Hepatocyte (in vitro differentiated cells): ENCODE measurements around the gene ZNF576. TPM values are rescaled to one million over a fixed set of nuclear protein-coding genes. Genes with fewer than 3 reads are reported as not detected.

Source experiments
- DNase-seq: peaks from one replicate; pipeline ENCODE4 v3.0.0-alpha.2; 2016; ENCODE audit warnings: low spot score
- H2AFZ ChIP-seq: fragments of 200-600 bp; sonication (generic); 2 replicates; pipeline ENCODE4 v1.6.0; 2016; ENCODE audit warnings: antibody characterized with exemption, mild to moderate bottlenecking
- H3K27ac ChIP-seq: fragments of 200-600 bp; sonication (generic); 2 replicates; pipeline ENCODE4 v1.5.1; 2016; ENCODE audit warnings: mild to moderate bottlenecking
- H3K27me3 ChIP-seq: fragments of 200-600 bp; sonication (generic); 2 replicates; pipeline ENCODE4 v1.6.1; 2016
- H3K36me3 ChIP-seq: fragments of 200-600 bp; sonication (generic); replicated peaks from 2 replicates; pipeline ENCODE4 v1.5.1; 2016; ENCODE audit warnings: low read depth; ENCODE audit not compliant: insufficient read depth
- H3K4me1 ChIP-seq: fragments of 200-600 bp; sonication (generic); 2 replicates; pipeline ENCODE4 v1.5.1; 2016; ENCODE audit warnings: mild to moderate bottlenecking, moderate library complexity; ENCODE audit not compliant: insufficient read depth
- H3K4me2 ChIP-seq: fragments of 200-600 bp; sonication (generic); 2 replicates; pipeline ENCODE4 v1.6.0; 2016
- H3K4me3 ChIP-seq: fragments of 200-600 bp; sonication (generic); 2 replicates; pipeline ENCODE4 v1.5.1; 2016; ENCODE audit warnings: mild to moderate bottlenecking
- H3K79me2 ChIP-seq: fragments of 200-600 bp; sonication (generic); 2 replicates; pipeline ENCODE4 v1.6.0; 2017; ENCODE audit warnings: mild to moderate bottlenecking
- H3K9me2 ChIP-seq: fragments of 200-600 bp; sonication (generic); replicated peaks from 2 replicates; pipeline ENCODE4 v1.6.0; 2017; ENCODE audit warnings: mild to moderate bottlenecking; ENCODE audit not compliant: insufficient read depth
- H3K9me3 ChIP-seq: fragments of 200-600 bp; sonication (generic); 2 replicates; pipeline ENCODE4 v1.5.1; 2016; ENCODE audit warnings: low read depth, mild to moderate bottlenecking
- H4K20me1 ChIP-seq: fragments of 200-600 bp; sonication (generic); 2 replicates; pipeline ENCODE4 v1.6.0; 2016; ENCODE audit warnings: mild to moderate bottlenecking; ENCODE audit not compliant: insufficient read depth, poor library complexity, severe bottlenecking
- CTCF ChIP-seq: fragments of 200-600 bp; sonication (generic); IDR thresholded peaks from 2 replicates; pipeline ENCODE4 v1.5.1; 2016; ENCODE audit warnings: antibody characterized with exemption, mild to moderate bottlenecking; ENCODE audit not compliant: poor library complexity
- EZH2 ChIP-seq: fragments of 200-600 bp; sonication (generic); IDR thresholded peaks from 2 replicates; pipeline ENCODE4 v1.6.1; 2016; ENCODE audit warnings: antibody characterized with exemption, mild to moderate bottlenecking, borderline replicate concordance
- EZH2phosphoT487 ChIP-seq: fragments of 200-600 bp; sonication (generic); IDR thresholded peaks from one replicate; pipeline ENCODE4 v1.6.1; 2018; ENCODE audit warnings: antibody characterized with exemption, mild to moderate bottlenecking, low read depth, moderate library complexity; ENCODE audit not compliant: unreplicated experiment, severe bottlenecking
- WGBS: methylation state at CpG from one replicate; pipeline ENCODE4 v1.1.6; 2016; ENCODE audit warnings: low lambda C conversion rate; ENCODE audit errors: missing lambda C conversion rate; 5-methylcytosine and 5-hydroxymethylcytosine counted together
- polyA plus RNA-seq: library from polyadenylated mRNA; unstranded; fragments of >200 nt; fragmentation: Nextera tagmentation; extraction: Ambion mirVana; gene quantifications from 2 replicates; pipeline ENCODE4 v1.2.1, GENCODE V29; 2016
- total RNA-seq: library from RNA; depleted of rRNA; stranded (reverse); fragments of >200 nt; gene quantifications from 2 replicates; pipeline ENCODE4 v1.2.3, GENCODE V29; 2014

ZNF576 gene
- total and polyA plus RNA-seq, 2 experiments from 2014 or later, result 16.1 to 16.2 TPM

- WGBS, result 95% methylated on average over 26 of the region's 35 CpGs
- Histone ChIP-seq H3K9me3 (no peaks in the 10 kb centered on the region), H4K20me1 (no peaks in the 10 kb centered on the region), H3K9me2 (no peaks in the 10 kb centered on the region), H3K27ac (no peak overlapping the region), H3K36me3 (no peaks in the 10 kb centered on the region), H3K79me2 (peaks cover 8% of the 10 kb centered on the region), H3K4me2 (no peak overlapping the region), H3K4me3 (no peak overlapping the region), H3K4me1 (no peaks in the 10 kb centered on the region), H2AFZ (no peak overlapping the region), H3K27me3 (no peaks in the 10 kb centered on the region)
- TF ChIP-seq CTCF (no peak), EZH2phosphoT487 (no peak), EZH2 (no peak)
- no peak for DNase-seq
Observed at GRCh38 chr19:43623889-43624670, 27.7 kb downstream of the ZNF576 start.

DNA sequence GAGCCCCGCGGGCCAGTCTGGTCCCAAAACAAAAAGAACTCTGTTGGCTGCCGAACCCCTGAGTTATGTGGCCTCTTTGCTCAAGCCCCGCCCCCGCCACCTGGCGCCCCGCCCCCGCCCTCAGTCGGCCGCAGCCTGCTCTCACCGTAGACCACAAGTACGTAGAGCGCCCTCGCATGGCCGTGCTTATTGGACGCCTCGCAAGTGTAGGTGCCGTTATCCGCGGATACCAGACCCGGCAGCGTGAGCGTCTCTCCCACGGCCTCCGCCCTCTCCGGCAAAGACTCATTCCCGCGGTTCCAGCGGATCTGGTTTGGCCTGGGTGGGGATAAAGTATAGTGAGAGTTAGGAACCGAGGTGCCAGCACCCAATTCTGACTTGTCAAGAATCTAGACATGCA, 28.5 kb downstream of the ZNF576 start:
- H3K36me3 ChIP-seq, result no peaks in the 10 kb centered on the region
- 42% methylated on average over 19 of the region's 30 CpGs for WGBS
- H3K4me2 ChIP-seq, result no peak overlapping the region
- H4K20me1 ChIP-seq, result no peaks in the 10 kb centered on the region
- no peaks in the 10 kb centered on the region for H3K4me1 ChIP-seq
- no peaks in the 10 kb centered on the region for H3K27me3 ChIP-seq
- TF ChIP-seq EZH2, result no peak
- peak; percentile 20 for TF ChIP-seq CTCF
- no peak overlapping the region for H3K4me3 ChIP-seq
- H3K79me2 ChIP-seq, result peaks cover 8% of the 10 kb centered on the region
- no peaks in the 10 kb centered on the region for H3K9me3 ChIP-seq
- no peak overlapping the region for H3K27ac ChIP-seq
- H3K9me2 ChIP-seq, result no peaks in the 10 kb centered on the region
- H2AFZ ChIP-seq, result no peak overlapping the region
- no peak for DNase-seq

DNA sequence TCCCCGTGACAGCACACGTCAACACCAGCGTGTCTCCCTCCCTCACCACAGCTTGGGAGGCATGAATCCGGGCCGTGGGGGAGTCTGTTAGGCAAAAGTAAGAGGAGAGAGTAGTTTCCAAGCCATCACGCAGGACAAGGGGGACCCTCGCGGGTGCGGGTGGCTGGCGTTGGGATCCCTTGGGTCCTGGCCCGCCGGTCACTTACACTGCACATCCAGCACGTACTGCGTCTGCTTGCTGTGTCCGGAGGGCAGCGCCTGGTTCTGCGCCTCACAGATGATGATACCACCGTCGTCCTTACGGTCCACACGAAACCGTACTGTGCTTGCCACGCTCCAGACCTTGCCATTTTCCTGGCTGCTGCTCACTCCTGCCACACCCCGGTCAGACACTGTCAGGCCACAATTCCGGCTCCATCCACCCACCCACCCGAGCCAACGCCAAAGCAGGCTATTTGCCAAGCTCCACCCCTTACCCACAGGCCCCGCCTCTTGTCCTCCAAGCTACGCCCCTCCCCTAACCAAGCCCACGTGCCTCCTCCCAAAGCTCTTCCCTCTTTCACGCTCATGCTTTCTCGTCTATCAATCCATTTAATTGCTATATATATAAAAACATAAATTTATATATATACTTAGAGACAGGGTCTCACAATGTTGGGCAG, 29.7 kb downstream of the ZNF576 start:
- H3K4me3 ChIP-seq, result no peak overlapping the region
- H2AFZ ChIP-seq, result no peak overlapping the region
- no peaks in the 10 kb centered on the region for H3K4me1 ChIP-seq
- H3K27me3 ChIP-seq, result no peaks in the 10 kb centered on the region
- 94% methylated on average over 32 of the region's 32 CpGs for WGBS
- H3K4me2 ChIP-seq, result no peak overlapping the region
- TF ChIP-seq EZH2phosphoT487 (no peak), EZH2 (no peak), CTCF (no peak)
- no peaks in the 10 kb centered on the region for H3K9me3 ChIP-seq
- no peaks in the 10 kb centered on the region for H4K20me1 ChIP-seq
- H3K27ac ChIP-seq, result no peak overlapping the region
- no peaks in the 10 kb centered on the region for H3K9me2 ChIP-seq
- peaks cover under 1% of the 10 kb centered on the region for H3K79me2 ChIP-seq
- DNase-seq, result no peak
- H3K36me3 ChIP-seq, result no peaks in the 10 kb centered on the region
